NCI-H1694 (cell line): ENCODE measurements around the gene MLLT1.

Source experiments
- DNase-seq: peaks from one replicate; lab custom pipeline; 2025; lab: John Stamatoyannopoulos, UW

Gene MLLT1

DNA sequence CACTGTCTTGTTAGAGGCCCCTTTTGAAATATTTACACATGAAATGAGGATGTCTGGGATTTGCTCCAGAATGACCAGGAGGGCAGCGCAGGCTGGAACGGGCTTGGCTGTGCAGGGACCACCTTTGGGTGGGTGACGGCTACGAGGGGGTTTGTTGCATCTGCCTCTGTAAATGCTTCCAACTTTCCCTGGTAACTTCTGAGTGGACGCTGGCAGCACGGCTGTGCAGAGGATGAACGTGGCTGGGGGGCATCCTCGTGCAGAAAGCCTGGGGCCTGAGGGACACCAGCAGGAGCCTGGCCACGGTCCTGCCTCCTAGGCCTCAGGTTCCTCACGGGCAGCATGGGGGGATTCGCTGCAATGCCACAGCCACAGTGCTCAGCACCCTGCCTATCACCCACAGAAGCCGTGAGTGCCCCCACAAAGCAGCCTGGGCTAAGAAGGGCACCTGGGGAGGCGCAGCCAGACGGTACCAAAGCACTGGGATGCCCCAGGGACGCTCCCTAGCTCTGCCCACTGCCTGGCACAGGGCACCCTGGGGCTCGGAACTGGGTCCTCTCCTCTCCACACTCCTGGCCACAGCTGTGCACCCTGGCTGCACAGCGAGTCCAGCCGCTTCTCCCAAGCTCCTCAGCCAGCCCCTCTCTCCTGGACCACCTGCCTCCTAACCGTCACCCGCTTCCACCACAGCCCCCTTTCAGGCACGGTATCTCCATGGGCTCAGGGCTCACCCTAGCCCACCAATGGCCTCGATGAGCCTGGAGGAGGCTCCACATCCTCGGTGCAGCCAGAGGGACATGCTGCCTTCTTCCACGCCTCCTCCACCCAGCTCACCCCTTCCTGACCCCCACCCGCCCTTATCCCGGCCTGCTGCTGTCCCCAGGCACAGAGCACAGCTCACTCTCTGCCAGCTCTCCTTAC lies 44.5 kb downstream of the MLLT1 start:
- no peak for DNase-seq

DNA sequence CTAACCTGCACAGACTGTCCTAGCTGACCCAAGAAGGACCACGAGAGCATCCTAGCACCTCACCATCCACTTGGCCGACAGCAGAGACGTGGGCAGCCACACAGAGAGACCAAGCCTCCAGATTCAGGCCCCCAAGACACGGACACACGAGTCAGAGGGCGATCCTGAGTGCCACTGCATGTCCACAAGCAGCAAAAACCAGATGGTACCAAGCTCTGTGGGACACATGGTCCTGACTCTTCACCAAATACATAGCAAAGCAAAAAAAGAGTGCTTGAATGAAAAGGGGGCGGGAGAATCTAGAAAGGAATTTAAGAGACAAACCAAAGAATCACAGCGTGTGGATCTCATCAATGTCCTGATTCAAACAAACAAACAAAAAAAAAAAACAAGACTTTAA lies 45.2 kb downstream of the MLLT1 start:
- no peak for DNase-seq

DNA sequence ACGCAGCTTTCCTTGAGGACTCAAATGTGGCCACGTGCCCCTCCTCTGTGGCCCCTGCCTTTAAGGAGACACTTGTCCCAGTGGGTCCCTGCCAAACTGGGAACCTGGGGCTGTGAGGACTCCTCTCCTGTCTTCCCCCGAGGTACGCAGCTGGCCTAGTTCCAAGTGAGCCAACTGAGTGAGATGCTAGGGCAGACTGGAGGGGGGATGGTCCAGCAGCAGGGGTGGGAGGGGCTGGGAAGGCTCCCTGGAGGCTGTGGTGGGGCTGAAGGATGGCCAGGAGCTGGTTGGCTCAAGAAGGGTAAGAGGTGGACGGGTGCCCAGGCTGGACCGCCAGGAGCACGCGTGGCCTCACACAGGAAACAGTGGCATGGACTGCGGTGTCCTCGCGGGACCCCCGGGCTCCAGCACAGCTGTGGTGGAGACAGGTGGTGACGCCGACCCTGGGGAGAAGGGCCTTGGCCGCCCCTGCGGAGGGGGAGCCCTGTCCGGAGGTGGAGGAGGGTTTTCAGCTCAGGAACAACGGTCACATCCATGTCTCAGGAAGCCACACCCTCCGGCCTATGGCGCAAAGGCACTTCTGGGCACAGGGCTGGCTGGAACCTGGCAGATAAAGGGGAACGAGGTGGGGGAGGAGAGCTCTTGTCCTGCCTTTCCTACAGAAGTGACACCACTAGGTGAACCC lies 45.8 kb downstream of the MLLT1 start:
- no peak for DNase-seq

DNA sequence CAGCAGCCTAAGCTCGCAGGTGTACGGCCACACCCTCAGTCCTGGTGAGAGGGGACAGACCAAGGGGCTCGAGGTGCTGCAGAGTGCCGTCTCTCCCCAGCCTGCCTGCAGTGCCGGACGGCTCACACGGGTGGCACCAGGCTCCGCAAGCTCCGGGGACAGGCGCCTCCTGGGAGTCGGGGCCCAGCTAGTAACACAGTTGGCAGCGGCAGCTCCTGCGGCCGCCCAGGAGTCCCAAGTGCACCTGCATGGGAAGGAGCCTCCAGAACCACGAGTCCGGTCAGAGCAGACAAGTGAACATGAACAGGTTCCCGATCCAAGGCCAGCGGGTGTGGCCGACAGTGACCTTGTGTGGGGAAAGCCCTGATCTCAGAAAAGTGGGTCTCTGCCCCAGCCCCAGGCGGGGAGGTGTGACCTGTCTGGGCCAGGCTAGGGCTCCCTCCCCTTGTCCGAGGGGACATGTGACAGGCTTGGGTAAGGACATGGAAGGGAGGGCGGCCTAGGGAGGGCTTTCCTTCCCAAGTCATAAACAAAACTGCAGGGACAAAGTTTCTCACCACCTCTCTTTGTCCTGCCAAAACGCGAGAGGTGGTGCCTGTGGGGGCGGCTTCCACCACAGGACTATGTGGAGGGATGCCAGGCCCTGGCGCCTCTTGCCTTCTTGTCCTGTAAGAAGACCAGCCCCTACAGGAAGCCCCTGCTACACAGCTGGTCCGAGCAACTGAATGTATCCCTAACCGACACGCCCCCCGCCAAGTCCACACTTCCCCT lies 46.5 kb downstream of the MLLT1 start:
- no peak for DNase-seq

DNA sequence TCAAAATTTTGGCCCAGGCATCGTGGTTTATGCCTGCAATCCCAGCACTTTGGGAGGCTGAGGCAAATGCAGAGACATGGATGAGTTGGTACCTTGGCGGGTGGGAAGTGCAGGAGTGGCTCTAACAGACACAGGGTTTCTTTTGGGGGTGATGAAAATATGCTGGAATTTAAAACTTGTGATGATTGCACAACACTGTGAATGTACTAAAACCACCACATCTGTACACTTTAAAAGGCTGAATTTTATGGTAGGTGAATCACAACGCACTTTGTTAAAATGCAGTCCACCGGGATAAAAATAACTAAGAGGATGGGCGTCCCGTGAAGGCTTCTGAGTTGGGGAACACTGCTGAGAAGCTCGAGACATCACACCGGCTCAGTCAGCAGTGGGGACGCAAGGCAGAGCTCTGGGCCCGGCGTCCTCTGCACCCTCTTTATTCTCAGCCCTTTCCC lies 47.1 kb downstream of the MLLT1 start:
- DNase-seq, result no peak

DNA sequence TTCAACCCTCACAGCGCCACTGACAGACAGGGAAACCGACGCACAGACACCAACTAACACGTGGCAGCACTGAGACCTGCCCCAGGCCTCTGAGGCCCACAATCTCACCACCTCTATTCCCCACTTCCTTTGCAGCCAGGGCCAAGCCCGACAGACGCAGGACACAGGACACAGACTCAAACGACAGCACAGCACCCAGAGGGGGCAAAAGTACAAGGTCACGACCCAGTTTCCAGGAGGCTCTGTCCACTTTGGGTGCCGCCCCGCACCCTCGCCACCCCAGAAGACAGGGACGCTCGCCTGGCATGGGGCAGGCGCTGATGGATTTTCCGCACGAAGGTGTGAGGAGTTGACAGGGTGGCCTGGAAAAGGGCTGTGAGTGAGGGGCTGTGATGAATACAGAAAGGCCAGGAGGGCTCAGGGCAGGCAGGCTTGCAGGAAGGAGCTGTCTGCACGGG lies 48.8 kb downstream of the MLLT1 start:
- no peak for DNase-seq

DNA sequence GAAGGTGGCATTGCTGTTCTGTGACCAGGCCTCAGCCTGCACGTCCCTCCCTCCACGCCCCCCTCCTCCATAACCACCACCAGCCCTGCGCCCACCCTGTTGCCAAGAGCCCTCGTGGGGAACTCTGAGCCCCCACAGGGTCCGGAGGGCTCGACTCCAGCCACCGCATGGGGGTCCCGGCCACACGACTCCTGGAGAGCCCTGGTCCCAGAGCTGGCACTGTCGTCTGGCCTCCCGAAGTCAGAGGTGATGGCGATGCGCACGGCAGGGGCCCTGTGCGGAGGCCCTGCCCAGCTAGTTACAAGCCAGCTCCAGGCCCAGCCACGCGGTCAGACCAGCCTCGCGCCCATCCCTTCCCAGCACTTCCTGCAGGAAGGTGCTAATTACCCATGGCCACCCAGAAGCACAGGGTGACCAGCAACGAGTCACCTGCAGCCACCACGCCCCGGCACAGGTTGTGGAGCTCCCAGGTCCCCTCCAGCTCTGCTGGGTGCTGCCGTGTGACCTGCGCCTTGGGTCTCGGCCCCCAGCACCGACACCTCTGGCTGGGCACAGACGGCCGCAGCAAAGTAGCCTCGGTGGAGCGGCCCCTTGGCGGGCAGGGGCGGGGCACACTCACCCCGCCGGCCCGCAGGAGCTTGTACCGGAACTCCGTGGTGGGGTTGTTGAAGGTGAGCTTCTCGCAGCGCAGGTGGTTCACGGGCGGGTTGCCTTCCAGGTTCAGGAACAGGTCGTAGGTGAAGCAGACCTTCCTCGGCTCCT lies 49.6 kb downstream of the MLLT1 start:
- DNase-seq, result no peak

DNA sequence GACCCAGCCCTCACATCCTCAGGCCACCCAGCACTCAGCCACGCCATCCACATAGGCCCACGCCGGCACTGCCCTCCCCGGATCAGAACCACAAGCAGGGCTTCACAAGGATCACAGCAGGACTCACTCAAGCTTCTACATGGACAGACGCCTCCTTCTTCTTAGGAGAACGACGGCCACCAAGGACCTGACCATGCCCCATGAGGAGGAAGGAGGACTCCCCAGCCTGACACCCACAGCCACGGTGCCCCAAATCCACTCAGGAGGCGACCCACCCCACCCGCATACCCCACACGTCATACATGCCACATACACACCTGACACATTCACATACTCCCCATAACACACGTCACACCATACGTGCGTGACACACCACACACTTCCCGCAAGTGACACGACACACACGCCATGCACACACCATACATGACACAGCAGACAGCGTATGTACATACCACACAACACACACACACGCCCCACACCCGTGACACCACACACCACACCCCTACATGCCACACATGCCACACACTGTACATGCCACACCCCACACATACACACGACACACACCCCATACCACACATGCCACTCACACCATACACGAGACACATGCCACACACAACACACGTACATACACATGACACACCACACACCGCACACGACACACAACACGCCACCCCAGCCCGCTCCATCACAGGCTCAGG lies 50.4 kb downstream of the MLLT1 start:
- DNase-seq, result no peak

DNA sequence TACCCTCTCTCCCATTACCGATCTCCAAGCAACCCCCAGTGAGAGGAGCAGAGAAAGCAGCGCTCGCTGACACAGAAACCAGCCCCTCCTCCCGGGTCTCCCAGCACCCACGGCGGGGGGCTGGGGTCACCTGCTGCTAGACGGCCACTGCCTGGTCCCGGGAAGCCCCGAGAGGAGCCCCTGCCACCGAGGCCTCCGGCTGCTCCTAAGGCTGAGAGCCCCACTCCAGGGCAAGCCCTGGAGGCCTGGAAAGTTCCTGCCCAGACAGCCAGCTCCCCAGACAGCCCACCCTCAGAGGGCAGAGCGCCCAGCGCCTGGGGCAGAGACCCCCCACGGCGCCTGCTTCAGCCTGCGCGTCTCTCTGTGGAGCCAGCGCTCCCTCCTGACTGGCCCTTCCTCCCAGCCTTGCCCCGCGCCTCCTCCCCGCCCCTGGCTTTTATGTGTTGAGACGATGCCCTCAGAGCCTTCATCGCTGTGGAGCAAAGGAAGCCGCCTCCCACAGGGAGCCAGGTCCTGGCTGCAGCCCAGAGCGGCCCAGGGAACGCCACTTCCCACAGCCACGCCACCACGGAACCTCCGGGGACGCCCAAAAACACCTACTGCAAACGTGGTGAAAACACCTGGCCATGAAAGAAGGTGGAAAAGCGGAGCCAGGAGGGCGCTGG lies 51.1 kb downstream of the MLLT1 start:
- no peak for DNase-seq

DNA sequence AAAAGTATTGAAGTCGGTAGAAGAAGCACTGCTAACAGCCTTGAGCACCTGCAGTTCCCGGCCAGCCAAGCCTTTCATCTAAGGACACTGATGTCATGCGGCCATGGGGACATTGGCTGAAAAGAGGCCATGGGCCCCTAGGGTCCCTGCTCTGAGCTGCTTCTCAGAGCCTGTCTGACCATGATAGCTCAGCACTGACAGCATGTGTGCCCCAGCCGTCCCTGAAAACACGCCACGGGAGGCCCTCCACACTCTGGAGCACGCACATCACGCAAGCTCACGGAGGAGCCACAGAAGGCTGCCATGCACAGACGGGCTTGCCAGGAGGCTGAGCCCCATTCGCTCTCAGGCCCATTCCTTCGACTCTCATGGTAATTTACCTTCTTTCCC lies 51.8 kb downstream of the MLLT1 start:
- DNase-seq, result no peak

DNA sequence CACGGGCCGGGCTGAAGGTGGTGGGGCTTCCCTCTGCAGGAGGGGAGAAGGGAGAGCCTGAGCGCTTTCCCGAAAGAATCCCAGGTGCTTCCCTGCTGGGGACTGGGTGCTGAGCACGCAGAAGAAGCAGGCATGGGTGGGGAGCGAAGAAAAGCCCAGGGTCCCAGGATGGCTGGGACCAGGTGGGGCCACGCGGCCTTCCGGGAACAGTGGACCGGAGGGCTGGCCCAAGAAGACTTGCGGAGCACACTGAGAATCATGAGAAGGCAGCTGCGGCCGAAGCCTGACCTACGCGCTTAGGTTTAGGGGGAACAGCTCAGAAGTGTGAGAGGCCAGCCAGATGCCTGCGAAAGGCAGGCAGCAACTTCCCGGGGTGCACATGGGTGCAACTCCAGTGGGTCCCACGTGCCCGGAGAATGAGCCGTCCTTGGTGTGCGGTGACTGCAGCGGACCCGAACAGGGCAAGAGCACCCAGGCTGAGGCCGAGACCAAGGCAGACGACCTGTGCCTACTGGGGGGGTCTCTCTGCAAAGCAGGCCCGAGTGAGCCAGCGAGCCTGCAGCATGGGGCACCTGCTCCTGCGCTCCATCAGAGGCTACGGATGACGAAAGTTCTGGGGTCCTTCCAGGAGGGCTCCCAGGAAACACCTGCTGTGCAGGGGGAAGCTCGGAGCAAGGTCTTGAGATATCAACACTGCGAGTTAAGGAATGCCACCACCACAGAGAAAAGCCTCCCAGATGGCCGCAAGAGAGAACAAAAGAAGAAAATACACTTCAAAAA lies 52.4 kb downstream of the MLLT1 start:
- DNase-seq, result no peak

DNA sequence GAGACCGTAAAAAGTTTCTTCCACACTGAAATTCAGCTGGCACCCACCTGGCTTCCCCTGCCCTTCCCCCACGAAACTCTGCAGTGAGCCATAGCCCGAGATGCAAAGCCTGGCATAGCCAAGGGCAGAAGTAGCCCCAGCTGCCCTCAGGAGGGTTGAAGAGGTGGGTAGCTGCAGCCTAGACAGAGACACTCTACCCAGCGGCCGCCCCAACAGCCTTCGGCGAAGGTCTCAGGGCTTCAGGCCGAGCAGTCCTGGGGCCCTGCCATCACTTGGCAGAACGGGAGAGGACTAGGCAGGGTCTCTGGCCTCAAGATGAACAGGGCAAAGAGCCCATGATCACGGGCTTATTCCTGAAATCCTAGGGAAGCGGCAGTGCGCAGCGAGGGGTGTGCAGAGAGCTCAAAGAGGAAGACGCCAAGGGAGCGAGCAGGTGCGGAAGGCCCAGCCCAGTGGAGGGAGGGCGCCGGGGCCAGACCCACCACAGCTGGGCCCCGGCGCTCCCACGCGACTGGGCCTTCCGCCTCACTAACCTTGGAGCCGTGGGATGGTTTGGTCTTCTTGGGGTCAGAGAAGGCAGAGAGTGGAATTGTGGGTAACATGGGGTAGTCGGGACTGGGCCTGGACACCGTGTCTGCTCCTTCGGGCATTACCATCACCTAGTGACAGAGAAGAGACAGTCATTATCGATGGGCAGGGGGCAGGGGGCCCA lies 53.2 kb downstream of the MLLT1 start:
- DNase-seq, result no peak

DNA sequence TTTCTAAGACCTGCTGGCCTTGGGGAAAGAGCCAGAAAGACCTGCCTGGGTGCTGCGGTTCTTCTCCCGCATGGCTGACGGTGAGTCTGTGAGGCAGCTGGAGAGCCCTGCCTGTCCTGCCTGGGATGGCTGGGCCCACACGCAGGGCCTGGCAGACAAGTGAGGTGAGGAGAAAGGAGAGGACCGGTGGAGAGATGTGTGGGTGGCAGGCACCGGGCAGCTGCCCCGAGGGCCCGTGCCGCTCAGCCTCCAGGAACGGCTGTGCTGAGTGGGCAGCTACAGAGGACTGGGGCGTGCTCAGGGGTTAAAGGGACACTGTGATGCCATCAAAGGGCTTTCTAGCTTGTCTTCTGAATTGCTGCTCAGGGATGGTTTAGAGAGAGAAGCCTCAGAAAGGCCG lies 53.8 kb downstream of the MLLT1 start:
- no peak for DNase-seq

DNA sequence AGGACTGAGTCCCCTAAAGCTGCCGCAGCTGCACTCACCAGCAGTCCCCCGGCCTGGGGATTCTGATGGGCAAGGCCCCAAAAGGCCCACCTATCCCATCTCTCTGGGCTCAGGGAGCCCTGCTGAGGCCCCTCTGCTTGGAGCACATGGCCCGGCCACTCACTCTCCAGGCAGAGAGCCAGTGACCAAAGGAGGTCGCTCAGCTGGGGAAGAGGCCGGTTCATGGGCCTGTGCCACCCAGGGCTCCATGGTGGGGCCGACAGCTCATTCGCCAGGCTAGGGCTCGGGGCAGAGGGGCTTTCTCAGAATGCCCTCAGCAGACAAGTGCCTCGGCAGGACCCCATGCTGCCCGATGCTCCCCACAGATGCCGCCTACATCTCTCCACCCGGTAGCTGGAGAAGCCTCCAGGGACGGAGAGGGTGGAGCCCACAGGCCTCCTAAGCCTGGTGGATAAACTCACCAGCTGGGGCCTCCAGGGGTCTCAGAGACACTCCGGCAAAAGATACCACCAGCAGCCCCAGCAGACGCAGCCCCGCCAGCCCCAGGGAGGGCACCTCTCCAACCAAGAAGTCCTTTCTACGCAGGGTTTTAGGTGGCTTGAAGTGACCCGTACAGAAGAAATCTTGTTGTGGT lies 54.4 kb downstream of the MLLT1 start:
- DNase-seq, result no peak

DNA sequence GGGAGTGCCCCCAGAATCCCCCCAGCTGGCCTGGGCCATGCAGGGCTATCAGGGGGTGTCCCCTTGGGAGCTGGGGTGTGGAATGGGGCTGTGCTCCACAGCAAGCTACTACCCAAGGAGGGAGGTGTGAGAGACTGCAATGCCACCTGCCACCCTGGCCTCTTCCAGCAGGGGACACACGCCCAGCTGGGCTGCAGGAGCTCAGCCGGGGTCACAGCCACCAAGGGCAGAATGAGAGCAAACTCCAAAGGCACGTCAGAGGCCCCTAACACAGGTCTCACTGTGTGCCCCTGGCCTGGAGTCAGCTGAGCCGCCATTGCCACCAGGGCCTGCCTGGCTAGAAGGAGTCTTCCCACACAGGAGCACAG lies 55.5 kb downstream of the MLLT1 start:
- no peak for DNase-seq

DNA sequence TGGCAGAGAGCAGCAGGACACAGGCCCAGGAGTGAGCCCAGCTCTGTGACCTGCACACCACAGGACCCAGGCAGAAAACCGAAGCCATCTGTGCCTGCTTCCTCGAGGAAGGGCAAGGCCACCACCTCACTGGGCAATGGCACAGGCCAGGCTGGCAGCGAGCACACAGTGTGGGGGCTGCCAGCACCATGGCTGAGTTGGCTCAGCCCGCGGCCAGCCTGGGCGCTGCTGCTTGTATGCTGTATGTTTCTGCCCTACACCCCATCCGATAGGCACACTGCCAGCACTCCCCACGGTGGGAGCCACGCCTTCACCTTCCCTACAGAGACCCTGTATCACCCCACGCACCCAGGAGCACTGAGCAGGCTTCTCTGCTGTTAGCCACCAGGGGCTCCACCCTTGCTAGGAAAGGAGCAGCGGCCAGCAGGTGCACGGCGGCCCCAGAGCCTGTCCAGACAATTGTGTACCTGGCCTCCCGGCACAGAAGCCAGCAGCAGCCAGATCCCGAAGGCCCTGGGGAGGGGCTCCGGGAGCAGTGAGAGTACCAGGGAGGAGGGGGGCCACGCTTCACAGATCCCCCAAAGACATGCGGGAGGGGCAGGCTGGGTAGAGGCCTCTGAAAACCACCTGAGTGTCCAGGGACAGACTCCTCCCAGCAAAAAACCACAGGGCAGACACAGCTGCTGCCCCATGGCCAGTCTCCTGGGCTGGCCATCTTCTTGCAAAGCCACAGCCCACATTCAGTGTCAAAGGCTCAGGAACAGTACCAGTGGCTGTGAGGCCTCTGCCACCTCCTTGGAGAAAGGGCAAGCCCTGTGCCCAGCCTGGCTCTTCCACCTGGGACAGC lies 56.1 kb downstream of the MLLT1 start:
- no peak for DNase-seq

DNA sequence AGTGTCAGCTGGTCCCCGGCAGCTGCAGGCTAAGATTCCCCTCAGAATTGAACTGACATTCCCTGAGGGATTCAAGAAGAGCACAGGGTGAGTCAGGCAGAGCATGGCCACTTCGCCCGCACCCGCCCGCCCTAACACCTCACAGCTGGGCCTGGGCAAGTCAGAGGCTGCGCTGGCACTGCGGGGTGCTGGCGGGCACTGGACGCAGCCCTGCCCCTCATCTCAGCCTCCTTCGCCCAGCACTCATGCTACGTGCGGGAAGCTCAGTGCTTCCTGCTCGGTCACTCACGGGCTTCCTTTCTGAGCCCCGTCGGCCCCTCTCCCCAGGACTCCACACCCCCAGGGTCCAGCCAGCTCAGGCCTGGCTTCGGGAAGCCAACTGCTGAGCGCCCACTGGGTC lies 56.9 kb downstream of the MLLT1 start:
- DNase-seq, result no peak
